CD14-positive monocyte (primary cell): Measurements from ENCODE around the gene SPCS1. TPM values are rescaled to one million over a fixed set of nuclear protein-coding genes. Genes with fewer than 3 reads are reported as not detected.

ENCODE experiments used
- DNase-seq, 3 donors: peaks; one replicate each; pipeline ENCODE4 v3.0.0-alpha.2; 2011 to 2022
- H2AFZ ChIP-seq: 2 replicates; pipeline ENCODE4 v1.6.0; 2012; ENCODE audit warnings: mild to moderate bottlenecking, low read depth, low read length, inconsistent platforms; ENCODE audit not compliant: insufficient read depth, poor library complexity, severe bottlenecking
- H3K27ac ChIP-seq, 2 donors: 1 replicate in 1 of 2; 2 replicates in 1 of 2; pipeline ENCODE4 v1.5.1; 2012 to 2013; ENCODE audit warnings: low read length in 2 of 2, control low read depth in 1 of 2, inconsistent platforms in 1 of 2, low read depth in 1 of 2, mild to moderate bottlenecking in 1 of 2
- H3K27me3 ChIP-seq, 2 donors: one replicate each; pipeline versions ENCODE4 v1.6.0 to v1.6.1; 2011 to 2013; ENCODE audit warnings: low read length in 2 of 2; ENCODE audit not compliant: control insufficient read depth in 2 of 2, insufficient read depth in 2 of 2
- H3K36me3 ChIP-seq, 2 donors: replicated peaks in 1 of 2; 1 replicate in 1 of 2; 2 replicates in 1 of 2; pipeline versions ENCODE4 v1.5.1 to v1.6.1; 2012 to 2013; ENCODE audit warnings: low read length in 2 of 2, control low read depth in 1 of 2, inconsistent platforms in 1 of 2, mild to moderate bottlenecking in 1 of 2; ENCODE audit not compliant: insufficient read depth in 2 of 2, control insufficient read depth in 1 of 2
- H3K4me1 ChIP-seq, 2 donors: 1 replicate in 1 of 2; 2 replicates in 1 of 2; pipeline versions ENCODE4 v1.5.1 to v1.6.1; 2012 to 2013; ENCODE audit warnings: low read length in 2 of 2, control low read depth in 1 of 2, inconsistent platforms in 1 of 2, mild to moderate bottlenecking in 1 of 2, moderate library complexity in 1 of 2; ENCODE audit not compliant: insufficient read depth in 2 of 2, control insufficient read depth in 1 of 2
- H3K4me2 ChIP-seq: replicated peaks from 2 replicates; pipeline ENCODE3; 2012; ENCODE audit warnings: low read length, moderate library complexity, mild to moderate bottlenecking; ENCODE audit not compliant: poor library complexity, severe bottlenecking; ENCODE audit errors: extremely low read depth
- H3K4me3 ChIP-seq, 3 experiments: fragments of 200-600 bp in 1 of 3; sonication (generic) in 1 of 3; replicated peaks in 1 of 3; 1 replicate in 2 of 3; 2 replicates in 1 of 3; pipeline ENCODE4 v1.5.1; 2011 to 2013; ENCODE audit warnings: low read length in 3 of 3, mild to moderate bottlenecking in 3 of 3, control low read depth in 2 of 3, low read depth in 2 of 3, inconsistent platforms in 1 of 3, moderate library complexity in 1 of 3
- H3K79me2 ChIP-seq: 2 replicates; pipeline ENCODE4 v1.6.0; 2012; ENCODE audit warnings: mild to moderate bottlenecking, control low read depth, inconsistent platforms, low read length, moderate library complexity; ENCODE audit not compliant: insufficient read depth
- H3K9ac ChIP-seq: 2 replicates; pipeline ENCODE4 v1.6.0; 2017; ENCODE audit warnings: low read length, mild to moderate bottlenecking; ENCODE audit not compliant: insufficient read depth, poor library complexity, severe bottlenecking
- H3K9me3 ChIP-seq, 2 donors: replicated peaks in 1 of 2; 1 replicate in 1 of 2; 2 replicates in 1 of 2; pipeline versions ENCODE4 v1.5.1 to v1.6.1; 2012 to 2013; ENCODE audit warnings: low read length in 2 of 2, control low read depth in 1 of 2; ENCODE audit not compliant: control insufficient read depth in 1 of 2, insufficient read depth in 1 of 2
- H4K20me1 ChIP-seq: 2 replicates; pipeline ENCODE4 v1.6.0; 2012; ENCODE audit warnings: mild to moderate bottlenecking, low read length, control low read depth, moderate library complexity; ENCODE audit not compliant: insufficient read depth
- H3K27ac Mint-ChIP-seq, 7 donors: one replicate each; pipeline ENCODE4 v1.8.0; 2020; ENCODE audit warnings: mild to moderate bottlenecking in 7 of 7, mixed read lengths in 7 of 7, moderate library complexity in 6 of 7, inconsistent platforms in 2 of 7
- H3K27me3 Mint-ChIP-seq, 3 donors: one replicate each; pipeline ENCODE4 v1.8.0; 2021 to 2022; ENCODE audit warnings: low read depth in 3 of 3, mild to moderate bottlenecking in 3 of 3, mixed read lengths in 3 of 3, moderate library complexity in 3 of 3, inconsistent platforms in 1 of 3
- H3K36me3 Mint-ChIP-seq, 2 donors: one replicate each; pipeline ENCODE4 v1.8.0; 2020; ENCODE audit warnings: mixed read lengths in 2 of 2, inconsistent platforms in 1 of 2, mild to moderate bottlenecking in 1 of 2
- H3K4me1 Mint-ChIP-seq: one replicate; pipeline ENCODE4 v1.8.0; 2020; ENCODE audit warnings: mild to moderate bottlenecking, mixed read lengths
- H3K4me3 Mint-ChIP-seq, 2 donors: one replicate each; pipeline ENCODE4 v1.8.0; 2020; ENCODE audit warnings: mild to moderate bottlenecking in 2 of 2, mixed read lengths in 2 of 2, moderate library complexity in 1 of 2
- H3K9me3 Mint-ChIP-seq, 7 donors: one replicate each; pipeline ENCODE4 v1.8.0; 2020 to 2022; ENCODE audit warnings: mixed read lengths in 7 of 7, mild to moderate bottlenecking in 6 of 7, moderate library complexity in 6 of 7, inconsistent platforms in 2 of 7
- CTCF ChIP-seq: fragments of 200-600 bp; IDR thresholded peaks from one replicate; pipeline ENCODE4 v1.8.0; 2022; ENCODE audit warnings: antibody characterized with exemption, mild to moderate bottlenecking
- WGBS: methylation state at CpG from one replicate; pipeline ENCODE4 v1.1.5; 2013; ENCODE audit warnings: missing lambda C conversion rate; ENCODE audit not compliant: insufficient coverage; 5-methylcytosine and 5-hydroxymethylcytosine counted together
- intact Hi-C, 2 donors: fragments of 100-400 bp; cut with micrococcal nuclease; formaldehyde crosslinking; loops; one replicate each; pipeline versions ENCODE4 v1.15.0 to v1.15.1; 2023
- polyA plus RNA-seq, 3 donors: library from polyadenylated mRNA; depleted of rRNA in 1 of 3; unstranded in 2 of 3; stranded (reverse) in 1 of 3; fragments of 300-500 nt in 2 of 3; fragments of >200 nt in 1 of 3; fragmentation: Illumina TruSeq in 2 of 3; gene quantifications; 1 replicate in 2 of 3; 2 replicates in 1 of 3; pipeline ENCODE4 v1.2.3, GENCODE V29; 2012 to 2021

The SPCS1 gene
- polyA plus RNA-seq, 3 donors, result 99.0 to 242 (median 228) TPM

GRCh38 chr3:52707585-52707984 lies 1.7 kb downstream of the SPCS1 start:
- Histone ChIP-seq H3K4me3 (peak overlapping the region in 1 of 3 experiments; percentile 99), H4K20me1 (peaks cover 5% of the 10 kb centered on the region), H3K27me3 (no peaks in the 10 kb centered on the region), H3K4me2 (peak overlapping the region; percentile 43), H3K79me2 (peaks cover 61% of the 10 kb centered on the region), H3K9ac (peak overlapping the region; percentile 89), H2AFZ (no peak overlapping the region), H3K36me3 (peaks cover 20 to 44% of the 10 kb centered on the region in 2 donors), H3K9me3 (no peaks in the 10 kb centered on the region), H3K27ac (peak overlapping the region in 1 of 2 donors; percentile 95), H3K4me1 (peaks cover 31 to 37% of the 10 kb centered on the region in 2 donors)
- no peak for DNase-seq
- H3K27me3 Mint-ChIP-seq, result peaks cover 0 to 3% (median 0%) of the 10 kb centered on the region in 3 donors
- H3K9me3 Mint-ChIP-seq, result no peaks in the 10 kb centered on the region
- H3K4me3 Mint-ChIP-seq, result peak overlapping the region in 1 of 2 donors; percentile 39
- intact Hi-C loops, result no loop called here
- peaks cover 16 to 34% of the 10 kb centered on the region in 2 donors for H3K36me3 Mint-ChIP-seq
- peak overlapping the region in 6 of 7 donors; percentile 24 to 83 (median 65) for H3K27ac Mint-ChIP-seq
- peaks cover 39% of the 10 kb centered on the region for H3K4me1 Mint-ChIP-seq
- no CpG with 5 or more reads among the region's 4 CpGs for WGBS
- no peak for TF ChIP-seq CTCF

- Histone ChIP-seq H4K20me1 (peaks cover 5% of the 10 kb centered on the region), H3K4me1 (peaks cover 25 to 29% of the 10 kb centered on the region in 2 donors), H3K9ac (no peak overlapping the region), H3K36me3 (peaks cover 20 to 48% of the 10 kb centered on the region in 2 donors), H3K27ac (peak overlapping the region in 1 of 2 donors; percentile 48), H3K4me3 (no peak overlapping the region), H3K79me2 (peaks cover 42% of the 10 kb centered on the region), H3K27me3 (no peaks in the 10 kb centered on the region), H2AFZ (no peak overlapping the region), H3K9me3 (no peaks in the 10 kb centered on the region), H3K4me2 (no peak overlapping the region)
- intact Hi-C loops, result no loop called here
- peak overlapping the region in 6 of 7 donors; percentile 17 to 65 (median 45) for H3K27ac Mint-ChIP-seq
- H3K36me3 Mint-ChIP-seq, result peaks cover 20 to 42% of the 10 kb centered on the region in 2 donors
- no peak for TF ChIP-seq CTCF
- whole genome bisulfite sequencing, result no CpG with 5 or more reads among the region's 2 CpGs
- no peak for DNase-seq
- H3K9me3 Mint-ChIP-seq, result no peaks in the 10 kb centered on the region
- no peak overlapping the region for H3K4me3 Mint-ChIP-seq
- peaks cover 32% of the 10 kb centered on the region for H3K4me1 Mint-ChIP-seq
- H3K27me3 Mint-ChIP-seq, result no peaks in the 10 kb centered on the region
Observed at GRCh38 chr3:52710512-52710911, 4.6 kb downstream of the SPCS1 start.
